ENCODE data around the gene ERC2.

DNA sequence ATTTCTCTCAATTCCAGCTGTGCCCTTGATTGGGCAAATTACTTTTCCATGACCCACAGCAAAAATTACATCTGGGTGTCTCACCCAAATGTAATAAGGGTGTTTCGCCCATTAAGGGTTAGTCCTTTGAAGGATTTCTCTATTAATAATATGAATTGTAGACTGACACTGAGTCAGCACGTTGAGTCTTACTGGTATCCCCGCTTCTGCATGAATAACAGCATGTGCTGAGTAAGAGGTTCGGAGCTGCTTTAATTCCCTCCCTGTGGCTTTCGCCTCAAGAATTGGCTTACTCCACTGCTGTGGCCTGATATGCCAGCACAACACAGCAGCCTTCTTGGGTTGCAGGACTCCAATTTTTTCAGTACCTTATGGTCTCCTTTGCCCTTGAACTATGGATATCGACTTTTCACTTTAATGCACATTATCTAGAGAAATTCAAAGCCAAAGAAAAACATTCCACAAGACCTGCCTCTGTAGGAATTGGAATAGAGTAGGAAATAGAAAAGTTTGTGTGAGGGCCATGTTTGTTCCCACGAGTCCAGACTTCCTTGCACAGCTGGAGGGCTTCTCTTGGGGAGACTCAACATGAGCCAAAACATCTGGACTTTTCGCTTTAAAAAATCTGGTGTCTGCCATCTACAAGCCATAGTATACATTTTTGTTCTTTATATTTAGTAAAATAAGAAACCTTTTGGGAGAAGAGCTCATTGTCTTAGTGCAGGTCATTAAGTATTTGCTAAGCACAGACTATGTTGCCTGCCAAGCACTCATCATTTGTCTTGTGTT lies 20.7 kb upstream of the ERC2 start:
- TF ChIP-seq, protein P1, sequence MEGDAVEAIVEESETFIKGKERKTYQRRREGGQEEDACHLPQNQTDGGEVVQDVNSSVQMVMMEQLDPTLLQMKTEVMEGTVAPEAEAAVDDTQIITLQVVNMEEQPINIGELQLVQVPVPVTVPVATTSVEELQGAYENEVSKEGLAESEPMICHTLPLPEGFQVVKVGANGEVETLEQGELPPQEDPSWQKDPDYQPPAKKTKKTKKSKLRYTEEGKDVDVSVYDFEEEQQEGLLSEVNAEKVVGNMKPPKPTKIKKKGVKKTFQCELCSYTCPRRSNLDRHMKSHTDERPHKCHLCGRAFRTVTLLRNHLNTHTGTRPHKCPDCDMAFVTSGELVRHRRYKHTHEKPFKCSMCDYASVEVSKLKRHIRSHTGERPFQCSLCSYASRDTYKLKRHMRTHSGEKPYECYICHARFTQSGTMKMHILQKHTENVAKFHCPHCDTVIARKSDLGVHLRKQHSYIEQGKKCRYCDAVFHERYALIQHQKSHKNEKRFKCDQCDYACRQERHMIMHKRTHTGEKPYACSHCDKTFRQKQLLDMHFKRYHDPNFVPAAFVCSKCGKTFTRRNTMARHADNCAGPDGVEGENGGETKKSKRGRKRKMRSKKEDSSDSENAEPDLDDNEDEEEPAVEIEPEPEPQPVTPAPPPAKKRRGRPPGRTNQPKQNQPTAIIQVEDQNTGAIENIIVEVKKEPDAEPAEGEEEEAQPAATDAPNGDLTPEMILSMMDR (IDR thresholded peaks at IDR 0.05; ENCODE audit: insufficient read depth, low read depth, low read length) = no peak
- TF ChIP-seq EZH2 (IDR thresholded peaks at IDR 0.05; ENCODE audit: insufficient read depth, low read length) = no peak

Data from astrocyte (in vitro differentiated cells and primary cell).